Mesenchymal stem cell (in vitro differentiated cells and primary cell): Measurements from ENCODE around the gene HAT1. TPM values are rescaled to one million over a fixed set of nuclear protein-coding genes. Genes with fewer than 3 reads are reported as not detected.
A peak's percentile ranks its signal among the peaks of the same experiment; 100 is the strongest.

Source experiments
- DNase-seq: peaks from one replicate; pipeline ENCODE4 v3.0.0-alpha.2; 2013
- H2AFZ ChIP-seq: one replicate; pipeline ENCODE4 v1.6.1; 2013; ENCODE audit warnings: low read depth, mild to moderate bottlenecking, control low read depth, inconsistent platforms, low read length, moderate library complexity
- H2AK5ac ChIP-seq: 2 replicates; pipeline ENCODE4 v1.6.1; 2013; ENCODE audit warnings: low read length, moderate library complexity, mild to moderate bottlenecking, inconsistent platforms; ENCODE audit not compliant: severe bottlenecking
- H2BK120ac ChIP-seq: one replicate; pipeline ENCODE4 v1.6.1; 2013; ENCODE audit warnings: low read depth, mild to moderate bottlenecking, inconsistent platforms, low read length, moderate library complexity
- H2BK12ac ChIP-seq, 2 experiments: one replicate each; pipeline ENCODE4 v1.6.1; 2013; ENCODE audit warnings: inconsistent platforms in 2 of 2, low read length in 2 of 2, mild to moderate bottlenecking in 2 of 2, moderate library complexity in 2 of 2, control low read depth in 1 of 2
- H2BK15ac ChIP-seq: one replicate; pipeline ENCODE4 v1.6.1; 2013; ENCODE audit warnings: mild to moderate bottlenecking, low read depth, inconsistent platforms; ENCODE audit not compliant: poor library complexity, severe bottlenecking
- H2BK5ac ChIP-seq: 2 replicates; pipeline ENCODE4 v1.6.1; 2013; ENCODE audit warnings: low read depth, mild to moderate bottlenecking, low read length, control low read depth, inconsistent platforms; ENCODE audit not compliant: poor library complexity, severe bottlenecking
- H3K14ac ChIP-seq, 2 experiments: one replicate each; pipeline ENCODE4 v1.6.1; 2013; ENCODE audit warnings: inconsistent platforms in 2 of 2, low read length in 2 of 2, control low read depth in 1 of 2, mild to moderate bottlenecking in 1 of 2, moderate library complexity in 1 of 2
- H3K18ac ChIP-seq, 2 experiments: one replicate each; pipeline ENCODE4 v1.6.1; 2013; ENCODE audit warnings: inconsistent platforms in 2 of 2, low read length in 2 of 2, control low read depth in 1 of 2, low read depth in 1 of 2, mild to moderate bottlenecking in 1 of 2
- H3K23ac ChIP-seq, 2 experiments: one replicate each; pipeline ENCODE4 v1.6.1; 2013; ENCODE audit warnings: inconsistent platforms in 2 of 2, low read length in 2 of 2, mild to moderate bottlenecking in 2 of 2, moderate library complexity in 2 of 2, control low read depth in 1 of 2
- H3K27ac ChIP-seq: 2 replicates; pipeline ENCODE4 v1.5.1; 2013; ENCODE audit warnings: mild to moderate bottlenecking, moderate library complexity, low read length, control low read depth, inconsistent platforms; ENCODE audit not compliant: poor library complexity, severe bottlenecking
- H3K27me3 ChIP-seq, 2 experiments: 2 replicates each; pipeline versions ENCODE4 v1.6.1 to v1.7.0; 2013; ENCODE audit warnings: low read length in 2 of 2, mild to moderate bottlenecking in 2 of 2, moderate library complexity in 2 of 2, control low read depth in 1 of 2, inconsistent platforms in 1 of 2; ENCODE audit not compliant: control insufficient read depth in 1 of 2, insufficient read depth in 1 of 2
- H3K36me3 ChIP-seq, 2 experiments: 2 replicates each; pipeline versions ENCODE4 v1.6.1 to v1.7.0; 2013; ENCODE audit warnings: low read length in 2 of 2, control low read depth in 1 of 2, inconsistent platforms in 1 of 2, low read depth in 1 of 2, mild to moderate bottlenecking in 1 of 2; ENCODE audit not compliant: insufficient read depth in 2 of 2, control insufficient read depth in 1 of 2
- H3K4ac ChIP-seq, 2 experiments: one replicate each; pipeline ENCODE4 v1.6.1; 2013; ENCODE audit warnings: inconsistent platforms in 2 of 2, low read length in 2 of 2, mild to moderate bottlenecking in 2 of 2, moderate library complexity in 2 of 2, control low read depth in 1 of 2, low read depth in 1 of 2
- H3K4me1 ChIP-seq: 2 replicates; pipeline ENCODE4 v1.6.1; 2013; ENCODE audit warnings: low read depth, low read length, control low read depth; ENCODE audit not compliant: control insufficient read depth, insufficient read depth
- H3K4me2 ChIP-seq: 2 replicates; pipeline ENCODE4 v1.6.1; 2013; ENCODE audit warnings: low read length, mild to moderate bottlenecking, inconsistent platforms; ENCODE audit not compliant: poor library complexity, severe bottlenecking
- H3K4me3 ChIP-seq, 2 experiments: 2 replicates each; pipeline versions ENCODE4 v1.5.1 to v1.7.0; 2013; ENCODE audit warnings: low read length in 2 of 2, mild to moderate bottlenecking in 2 of 2, control low read depth in 1 of 2, low read depth in 1 of 2; ENCODE audit not compliant: insufficient read depth in 1 of 2
- H3K79me1 ChIP-seq: replicated peaks from 2 replicates; pipeline ENCODE4 v1.6.1; 2013; ENCODE audit warnings: mild to moderate bottlenecking, control low read depth, low read length, inconsistent platforms; ENCODE audit not compliant: poor library complexity, severe bottlenecking
- H3K9ac ChIP-seq: 2 replicates; pipeline ENCODE4 v1.7.0; 2013; ENCODE audit warnings: mild to moderate bottlenecking, low read length, moderate library complexity
- H3K9me3 ChIP-seq: 2 replicates; pipeline ENCODE4 v1.7.0; 2013; ENCODE audit warnings: mild to moderate bottlenecking, low read length; ENCODE audit not compliant: control insufficient read depth
- H4K8ac ChIP-seq: one replicate; pipeline ENCODE4 v1.6.1; 2013; ENCODE audit warnings: inconsistent platforms, mild to moderate bottlenecking, low read length, moderate library complexity
- H4K91ac ChIP-seq: one replicate; pipeline ENCODE4 v1.6.1; 2013; ENCODE audit warnings: mild to moderate bottlenecking, low read length, inconsistent platforms
- WGBS: methylation state at CpG from one replicate; pipeline ENCODE4 v1.1.7; 2013; ENCODE audit warnings: mixed read lengths; 5-methylcytosine and 5-hydroxymethylcytosine counted together
- polyA plus RNA-seq, 2 experiments: library from polyadenylated mRNA; stranded (reverse); fragments of 200-250 nt; gene quantifications; one replicate each; pipeline ENCODE4 v1.2.3, GENCODE V29; 2013

HAT1 gene, protein sequence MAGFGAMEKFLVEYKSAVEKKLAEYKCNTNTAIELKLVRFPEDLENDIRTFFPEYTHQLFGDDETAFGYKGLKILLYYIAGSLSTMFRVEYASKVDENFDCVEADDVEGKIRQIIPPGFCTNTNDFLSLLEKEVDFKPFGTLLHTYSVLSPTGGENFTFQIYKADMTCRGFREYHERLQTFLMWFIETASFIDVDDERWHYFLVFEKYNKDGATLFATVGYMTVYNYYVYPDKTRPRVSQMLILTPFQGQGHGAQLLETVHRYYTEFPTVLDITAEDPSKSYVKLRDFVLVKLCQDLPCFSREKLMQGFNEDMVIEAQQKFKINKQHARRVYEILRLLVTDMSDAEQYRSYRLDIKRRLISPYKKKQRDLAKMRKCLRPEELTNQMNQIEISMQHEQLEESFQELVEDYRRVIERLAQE
- polyA plus RNA-seq (2013, experiment 1 of 2) = 26.5 TPM
- 29.2 TPM for polyA plus RNA-seq (2013, experiment 2 of 2)

GRCh38 chr2:171922230-171923022 is at the start of gene HAT1:
Gene HAT1 (plus strand): TSS chr2:171922461. CDS start chr2:171922501, 40 bp downstream.
- whole genome bisulfite sequencing = under 1% methylated on average over 61 of the region's 61 CpGs
- H2BK120ac ChIP-seq = no peak within 1 kb of the TSS
- peak within 1 kb of the TSS; percentile 97 for H3K9ac ChIP-seq
- H3K79me1 ChIP-seq = peaks cover 7% of the 10 kb centered on the region
- H3K23ac ChIP-seq = peak within 1 kb of the TSS in 1 of 2 experiments; percentile 46
- no peak within 1 kb of the TSS for H2BK12ac ChIP-seq
- peak within 1 kb of the TSS; percentile 98 for H4K8ac ChIP-seq
- peaks cover 0 to 15% of the 10 kb centered on the region in 2 experiments for H3K36me3 ChIP-seq
- H2AFZ ChIP-seq = peak within 1 kb of the TSS; percentile 79
- peaks cover 8% of the 10 kb centered on the region for H3K4me1 ChIP-seq
- DNase-seq = peak; percentile 98
- H3K14ac ChIP-seq = no peak within 1 kb of the TSS
- peak within 1 kb of the TSS; percentile 88 for H3K4me2 ChIP-seq
- H3K9me3 ChIP-seq = no peaks in the 10 kb centered on the region
- H2AK5ac ChIP-seq = no peak within 1 kb of the TSS
- peak within 1 kb of the TSS; percentile 72 to 97 for H3K4me3 ChIP-seq
- peak within 1 kb of the TSS; percentile 18 to 78 for H3K4ac ChIP-seq
- H2BK15ac ChIP-seq = no peak within 1 kb of the TSS
- peak within 1 kb of the TSS; percentile 16 to 19 for H3K18ac ChIP-seq
- H4K91ac ChIP-seq = no peak within 1 kb of the TSS
- no peaks in the 10 kb centered on the region for H3K27me3 ChIP-seq
- H3K27ac ChIP-seq = peak within 1 kb of the TSS; percentile 69
- H2BK5ac ChIP-seq = no peak within 1 kb of the TSS

DNA sequence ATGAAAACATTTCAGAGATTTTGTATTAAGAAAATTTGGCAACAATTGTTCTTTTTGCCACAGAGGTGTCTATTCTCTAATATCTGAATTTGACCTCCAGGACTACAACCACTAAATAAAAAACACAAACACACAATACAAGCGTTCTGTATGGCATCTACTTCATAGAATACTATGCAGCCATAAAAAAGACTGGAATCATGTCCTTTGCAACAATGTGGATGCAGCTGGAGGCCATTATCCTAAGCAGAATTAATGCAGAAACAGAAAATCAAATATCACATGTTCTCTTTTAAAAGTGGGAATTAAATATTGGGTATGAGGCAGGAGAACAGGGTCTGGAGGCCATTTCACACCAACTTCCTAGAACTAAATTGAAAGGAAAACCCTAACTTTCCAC is 47.7 kb upstream of the HAT1 start:
- Histone ChIP-seq H3K4me1 (no peaks in the 10 kb centered on the region), H2AK5ac (no peak overlapping the region), H3K23ac (no peak overlapping the region), H3K14ac (no peak overlapping the region), H4K8ac (no peak overlapping the region), H3K9ac (no peak overlapping the region), H2AFZ (no peak overlapping the region), H4K91ac (no peak overlapping the region), H2BK120ac (no peak overlapping the region), H3K36me3 (peaks cover 6 to 10% of the 10 kb centered on the region in 2 experiments), H3K4me3 (no peak overlapping the region), H3K9me3 (no peaks in the 10 kb centered on the region), H2BK12ac (no peak overlapping the region), H3K4ac (no peak overlapping the region), H2BK15ac (no peak overlapping the region), H3K27ac (no peak overlapping the region), H3K18ac (no peak overlapping the region), H2BK5ac (no peak overlapping the region), H3K27me3 (no peaks in the 10 kb centered on the region), H3K79me1 (peaks cover 21% of the 10 kb centered on the region), H3K4me2 (no peak overlapping the region)
- DNase-seq = no peak
- 86% methylated on average over 1 of the region's 1 CpG for WGBS

- H2AK5ac ChIP-seq = no peak overlapping the region
- peaks cover 6 to 10% of the 10 kb centered on the region in 2 experiments for H3K36me3 ChIP-seq
- H2BK15ac ChIP-seq = no peak overlapping the region
- H3K4me3 ChIP-seq = no peak overlapping the region
- peak overlapping the region; percentile 28 for H4K8ac ChIP-seq
- 89% methylated on average over 12 of the region's 12 CpGs for WGBS
- H2BK12ac ChIP-seq = no peak overlapping the region
- H3K18ac ChIP-seq = no peak overlapping the region
- H3K27ac ChIP-seq = no peak overlapping the region
- no peaks in the 10 kb centered on the region for H3K9me3 ChIP-seq
- H3K14ac ChIP-seq = no peak overlapping the region
- H2AFZ ChIP-seq = no peak overlapping the region
- H2BK5ac ChIP-seq = no peak overlapping the region
- H4K91ac ChIP-seq = no peak overlapping the region
- H3K79me1 ChIP-seq = peaks cover 21% of the 10 kb centered on the region
- H2BK120ac ChIP-seq = no peak overlapping the region
- no peak overlapping the region for H3K4ac ChIP-seq
- no peak overlapping the region for H3K9ac ChIP-seq
- H3K4me1 ChIP-seq = no peaks in the 10 kb centered on the region
- no peak overlapping the region for H3K4me2 ChIP-seq
- DNase-seq = no peak
- H3K27me3 ChIP-seq = no peaks in the 10 kb centered on the region
- H3K23ac ChIP-seq = no peak overlapping the region
Measured at GRCh38 chr2:171874963-171875362, 47.3 kb upstream of the HAT1 start.

DNA sequence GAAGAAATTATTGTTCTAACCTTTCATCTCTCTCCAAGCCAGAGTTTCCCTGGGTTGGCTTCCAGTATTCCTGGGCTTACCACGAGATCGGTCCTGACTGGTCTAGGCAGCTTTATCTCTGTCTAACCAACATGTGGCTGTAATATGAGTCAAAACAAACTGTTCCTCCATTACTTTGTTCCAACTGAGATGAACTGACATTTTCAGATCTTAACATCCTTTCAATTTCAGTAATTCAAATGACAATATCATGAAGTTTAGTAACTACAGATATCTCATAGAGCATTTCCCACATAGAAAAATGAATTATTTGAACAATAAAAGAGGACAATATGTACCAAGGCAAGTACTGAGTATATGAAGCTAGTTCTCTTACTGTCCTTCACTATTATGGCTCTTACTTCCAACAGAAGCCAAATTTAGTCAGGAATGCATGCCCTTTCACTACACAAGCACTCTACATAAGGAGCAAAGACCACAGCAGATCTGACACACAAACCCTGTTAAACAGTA is 43.7 kb upstream of the HAT1 start:
- Histone ChIP-seq H2BK15ac (no peak overlapping the region), H3K4me2 (no peak overlapping the region), H3K9me3 (no peaks in the 10 kb centered on the region), H2BK5ac (no peak overlapping the region), H4K8ac (no peak overlapping the region), H2BK120ac (no peak overlapping the region), H2AK5ac (no peak overlapping the region), H3K27ac (no peak overlapping the region), H3K36me3 (peaks cover 4 to 6% of the 10 kb centered on the region in 2 experiments), H3K9ac (peak overlapping the region; percentile 52), H3K18ac (no peak overlapping the region), H4K91ac (no peak overlapping the region), H3K14ac (no peak overlapping the region), H2BK12ac (no peak overlapping the region), H3K4me1 (no peaks in the 10 kb centered on the region), H3K23ac (no peak overlapping the region), H3K4me3 (peak overlapping the region in 1 of 2 experiments; percentile 17), H3K79me1 (peaks cover 17% of the 10 kb centered on the region), H2AFZ (no peak overlapping the region), H3K27me3 (no peaks in the 10 kb centered on the region), H3K4ac (no peak overlapping the region)
- WGBS = 84% methylated on average over 2 of the region's 2 CpGs
- DNase-seq = peak; percentile 22
